ENCODE measurements around the gene FAM222A.

Gene FAM222A

GRCh38 chr12:109766251-109766778, 52.7 kb downstream of the FAM222A start:
- H3K36me3 ChIP-seq = peaks cover 64% of the 10 kb centered on the region
- no peak overlapping the region for H3K4me3 ChIP-seq (ENCODE audit: low read depth, low read length)
- H3K27me3 ChIP-seq (ENCODE audit: insufficient read depth, low read depth, severe bottlenecking) = no peaks in the 10 kb centered on the region
- peak; percentile 9 for DNase-seq
- TF ChIP-seq CTCF (IDR thresholded peaks at IDR 0.05; ENCODE audit: low read depth, low read length) = no peak
- no peak overlapping the region for H3K27ac ChIP-seq
- H3K9me3 ChIP-seq (ENCODE audit: severe bottlenecking) = no peaks in the 10 kb centered on the region

- H3K36me3 ChIP-seq = peaks cover 67% of the 10 kb centered on the region
Observed at GRCh38 chr12:109767456-109767855, 53.8 kb downstream of the FAM222A start.

GRCh38 chr12:109767991-109768900, 54.6 kb downstream of the FAM222A start:
- peak; percentile 5 for DNase-seq
- TF ChIP-seq CTCF (IDR thresholded peaks at IDR 0.05; ENCODE audit: low read depth, low read length) = no peak
- Histone ChIP-seq H3K9me3 (ENCODE audit: severe bottlenecking) (no peaks in the 10 kb centered on the region), H3K27ac (no peak overlapping the region), H3K36me3 (peaks cover 61% of the 10 kb centered on the region), H3K27me3 (ENCODE audit: insufficient read depth, low read depth, severe bottlenecking) (no peaks in the 10 kb centered on the region), H3K4me3 (ENCODE audit: low read depth, low read length) (no peak overlapping the region)

More at GRCh38 chr12:109767456-109767855, 53.8 kb downstream of the FAM222A start:
- Histone ChIP-seq H3K27ac (no peak overlapping the region), H3K4me3 (ENCODE audit: low read depth, low read length) (no peak overlapping the region), H3K9me3 (ENCODE audit: severe bottlenecking) (no peaks in the 10 kb centered on the region), H3K27me3 (ENCODE audit: insufficient read depth, low read depth, severe bottlenecking) (no peaks in the 10 kb centered on the region)
- no peak for DNase-seq
- TF ChIP-seq CTCF (IDR thresholded peaks at IDR 0.05; ENCODE audit: low read depth, low read length) = no peak

- Histone ChIP-seq H3K27me3 (ENCODE audit: insufficient read depth, low read depth, severe bottlenecking) (no peaks in the 10 kb centered on the region), H3K36me3 (peaks cover 55% of the 10 kb centered on the region), H3K27ac (no peak overlapping the region), H3K4me3 (ENCODE audit: low read depth, low read length) (no peak overlapping the region), H3K9me3 (ENCODE audit: severe bottlenecking) (no peaks in the 10 kb centered on the region)
- TF ChIP-seq CTCF (IDR thresholded peaks at IDR 0.05; ENCODE audit: low read depth, low read length) = no peak
- no peak for DNase-seq
Observed at GRCh38 chr12:109768901-109769670, 55.5 kb downstream of the FAM222A start.

- no peak overlapping the region for H3K27ac ChIP-seq
- DNase-seq = peak; percentile 3
- H3K9me3 ChIP-seq (ENCODE audit: severe bottlenecking) = no peaks in the 10 kb centered on the region
- peaks cover 55% of the 10 kb centered on the region for H3K36me3 ChIP-seq
- H3K4me3 ChIP-seq (ENCODE audit: low read depth, low read length) = no peak overlapping the region
- H3K27me3 ChIP-seq (ENCODE audit: insufficient read depth, low read depth, severe bottlenecking) = no peaks in the 10 kb centered on the region
- no peak for TF ChIP-seq CTCF (IDR thresholded peaks at IDR 0.05; ENCODE audit: low read depth, low read length)
Observed at GRCh38 chr12:109770104-109770860, 56.7 kb downstream of the FAM222A start.
